HepG2 (cell line): ENCODE measurements around the gene DENND4B. TPM values are rescaled to one million over a fixed set of nuclear protein-coding genes. Genes with fewer than 3 reads are reported as not detected.

Experiments
- ATAD3A ChIP-seq: sonication (generic); formaldehyde crosslinking; IDR thresholded peaks from 2 replicates; pipeline ENCODE4 v1.4.0; 2020; ENCODE audit warnings: missing genetic modification reagents
- EP300 ChIP-seq, 3 experiments: sonication (generic) in 1 of 3; formaldehyde crosslinking in 1 of 3; IDR thresholded peaks; 2 replicates each; pipeline versions ENCODE4 v1.5.1 to v1.6.1; 2011 to 2020; ENCODE audit warnings: low read depth in 2 of 3, low read length in 2 of 3, borderline replicate concordance in 1 of 3, improper control_type of control experiment in 1 of 3, mild to moderate bottlenecking in 1 of 3, missing genetic modification reagents in 1 of 3, moderate library complexity in 1 of 3
- FOXK1 ChIP-seq: sonication (generic); formaldehyde crosslinking; IDR thresholded peaks from 2 replicates; pipeline ENCODE4 v1.4.0; 2020; ENCODE audit warnings: low read depth, missing genetic modification reagents, borderline replicate concordance
- KAT2B ChIP-seq: fragments of 150-350 bp; IDR thresholded peaks from 2 replicates; pipeline ENCODE4 v1.6.1; 2014; ENCODE audit warnings: low read depth, low read length, borderline replicate concordance
- KDM2A ChIP-seq: sonication (generic); formaldehyde crosslinking; IDR thresholded peaks from 2 replicates; pipeline ENCODE4 v1.4.0; 2020; ENCODE audit warnings: low read depth, missing genetic modification reagents, borderline replicate concordance
- KDM6A ChIP-seq: IDR thresholded peaks from 2 replicates; pipeline ENCODE4 v1.6.1; 2016; ENCODE audit warnings: low read depth
- MAFG ChIP-seq: sonication (generic); formaldehyde crosslinking; IDR thresholded peaks from 2 replicates; pipeline ENCODE4 v1.5.1; 2020; ENCODE audit warnings: mild to moderate bottlenecking, missing genetic modification reagents
- MXI1 ChIP-seq: IDR thresholded peaks from 3 replicates; pipeline ENCODE4 v1.6.1; 2012; ENCODE audit warnings: low read depth, low read length, inconsistent platforms, borderline replicate concordance
- RXRA ChIP-seq: sonication (generic); formaldehyde crosslinking; IDR thresholded peaks from 2 replicates; pipeline ENCODE4 v1.5.1; 2020; ENCODE audit warnings: missing genetic modification reagents
- SKIL ChIP-seq: sonication (generic); formaldehyde crosslinking; IDR thresholded peaks from 2 replicates; pipeline ENCODE4 v1.8.0; 2022; ENCODE audit warnings: missing genetic modification reagents, mild to moderate bottlenecking, moderate library complexity, borderline replicate concordance
- SNAI1 ChIP-seq: sonication (generic); formaldehyde crosslinking; IDR thresholded peaks from 2 replicates; pipeline ENCODE4 v1.5.0; 2020; ENCODE audit warnings: mild to moderate bottlenecking, missing genetic modification reagents, borderline replicate concordance
- SSRP1 ChIP-seq: IDR thresholded peaks from 2 replicates; pipeline ENCODE4 v1.6.1; 2016; ENCODE audit warnings: control low read depth
- STAG1 ChIP-seq: sonication (generic); formaldehyde crosslinking; IDR thresholded peaks from 2 replicates; pipeline ENCODE4 v1.4.0; 2020; ENCODE audit warnings: missing genetic modification reagents
- TFAP4 ChIP-seq: sonication (generic); IDR thresholded peaks from 2 replicates; pipeline ENCODE4 v1.6.1; 2016; ENCODE audit warnings: low read depth, borderline replicate concordance
- TP53 ChIP-seq: sonication (generic); formaldehyde crosslinking; conservative IDR thresholded peaks from 2 replicates; pipeline ENCODE4 v1.4.0; 2020; ENCODE audit warnings: missing genetic modification reagents
- TRIM24 ChIP-seq: sonication (generic); formaldehyde crosslinking; IDR thresholded peaks from 2 replicates; pipeline ENCODE4 v1.8.0; 2022; ENCODE audit warnings: mild to moderate bottlenecking, missing genetic modification reagents
- ZBTB20 ChIP-seq: sonication (generic); formaldehyde crosslinking; IDR thresholded peaks from 2 replicates; pipeline ENCODE4 v1.8.1; 2023; ENCODE audit warnings: missing genetic modification reagents, low read depth, mild to moderate bottlenecking, borderline replicate concordance
- ZBTB21 ChIP-seq: sonication (generic); formaldehyde crosslinking; IDR thresholded peaks from 2 replicates; pipeline ENCODE4 v1.4.0; 2020; ENCODE audit warnings: missing genetic modification reagents
- ZFP62 ChIP-seq: sonication (generic); formaldehyde crosslinking; IDR thresholded peaks from 2 replicates; pipeline ENCODE4 v1.4.0; 2020; ENCODE audit warnings: missing genetic modification reagents
- ZFYVE20 ChIP-seq: sonication (generic); formaldehyde crosslinking; IDR thresholded peaks from 2 replicates; pipeline ENCODE4 v1.8.0; 2023; ENCODE audit warnings: low read depth, mild to moderate bottlenecking, moderate library complexity, missing genetic modification reagents, borderline replicate concordance
- ZNF10 ChIP-seq: sonication (generic); formaldehyde crosslinking; IDR thresholded peaks from 2 replicates; pipeline ENCODE4 v1.4.0; 2020; ENCODE audit warnings: mild to moderate bottlenecking, low read depth, missing genetic modification reagents, borderline replicate concordance
- ZNF343 ChIP-seq: sonication (generic); formaldehyde crosslinking; IDR thresholded peaks from 2 replicates; pipeline ENCODE4 v1.4.0; 2020; ENCODE audit warnings: mild to moderate bottlenecking, missing genetic modification reagents
- ZNF383 ChIP-seq: sonication (generic); formaldehyde crosslinking; IDR thresholded peaks from 2 replicates; pipeline ENCODE4 v1.4.0; 2020; ENCODE audit warnings: missing genetic modification reagents, mild to moderate bottlenecking, borderline replicate concordance
- ZNF468 ChIP-seq: sonication (generic); formaldehyde crosslinking; IDR thresholded peaks from 2 replicates; pipeline ENCODE4 v1.8.0; 2022; ENCODE audit warnings: mild to moderate bottlenecking, moderate library complexity, missing genetic modification reagents
- polyA plus RNA-seq, 8 experiments: library from polyadenylated mRNA; depleted of rRNA in 3 of 8; stranded (reverse) in 7 of 8; unstranded in 1 of 8; fragments of >200 nt; fragmentation: Illumina TruSeq in 4 of 8; extraction: Trizol in 4 of 8; gene quantifications; 2 replicates each; pipeline versions ENCODE4 v1.2.1 to v1.2.3, GENCODE V29; 2011 to 2016; ENCODE audit warnings: low read depth in 4 of 8, missing spikeins in 1 of 8, mixed read lengths in 1 of 8; ENCODE audit not compliant: insufficient read depth in 1 of 8
- total RNA-seq, 5 experiments: library from RNA; depleted of rRNA; stranded (reverse); fragments of >200 nt; fragmentation: Illumina TruSeq; extraction: Trizol; gene quantifications; 2 replicates each; pipeline ENCODE4 v1.2.3, GENCODE V29; 2016; ENCODE audit warnings: low read depth in 1 of 5
- TF ChIP-seq, protein P1 (sequence below): IDR thresholded peaks from 2 replicates; pipeline ENCODE4 v1.6.1; 2012; ENCODE audit warnings: inconsistent platforms
- TF ChIP-seq, protein P2 (sequence below): sonication (generic); formaldehyde crosslinking; IDR thresholded peaks from 2 replicates; pipeline ENCODE4 v1.4.0; 2020; ENCODE audit warnings: missing genetic modification reagents

The DENND4B gene
- total and polyA plus RNA-seq, 2 of the 13 experiments (the other 11 are each of a cell fraction or from before 2014, with no cell fraction given): 15.1 to 20.3 TPM

DNA sequence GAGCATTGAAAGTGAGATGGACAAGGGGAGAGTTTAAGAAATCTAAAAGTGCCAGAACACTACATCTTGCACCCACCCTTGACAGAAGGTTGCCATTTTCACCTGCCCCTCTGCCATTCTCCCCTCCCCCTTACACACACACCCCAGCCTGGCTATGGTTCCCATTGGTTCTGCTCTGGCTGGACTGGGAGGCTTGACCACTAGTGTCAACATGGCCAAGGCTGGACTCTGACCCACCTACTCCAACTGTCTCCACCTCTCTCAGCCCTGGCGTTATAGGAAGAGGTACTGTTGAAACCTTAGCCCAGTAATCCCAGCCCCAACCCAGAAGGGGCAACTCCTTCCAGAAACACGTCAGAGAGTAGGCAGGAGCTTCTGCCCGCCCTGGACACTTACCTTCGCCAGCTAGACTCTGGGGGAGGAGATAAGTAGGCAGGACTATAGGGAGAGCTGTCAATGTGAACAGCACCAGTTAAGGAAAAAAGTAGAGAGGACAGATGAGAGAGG lies 7.4 kb upstream of the DENND4B start (continued):
- 0 out of 2 replicates have a peak, but pooled peaks have one; percentile 23 for TF ChIP-seq SKIL (CRISPR knock-in tag)
- peak; percentile 89; the same call in 1 of the 2 replicates for TF ChIP-seq FOXK1 (CRISPR knock-in tag)
- TF ChIP-seq ZNF468: no peak
- TF ChIP-seq, protein P1, sequence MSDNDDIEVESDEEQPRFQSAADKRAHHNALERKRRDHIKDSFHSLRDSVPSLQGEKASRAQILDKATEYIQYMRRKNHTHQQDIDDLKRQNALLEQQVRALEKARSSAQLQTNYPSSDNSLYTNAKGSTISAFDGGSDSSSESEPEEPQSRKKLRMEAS: no peak
- no peak for TF ChIP-seq SNAI1
- no peak for TF ChIP-seq EP300 (IDR thresholded peaks at IDR 0.05; ENCODE audit: low read depth in 2 of 2, low read length in 2 of 2)
- TF ChIP-seq EP300 (CRISPR knock-in tag; IDR thresholded peaks at IDR 0.05; ENCODE audit: borderline replicate concordance): peak; percentile 30; the same call in 1 of the 2 replicates
- TF ChIP-seq ZNF10 (CRISPR knock-in tag): no peak
- no peak for TF ChIP-seq ZFP62 (CRISPR knock-in tag)
- no peak for TF ChIP-seq TP53 (CRISPR knock-in tag)
- no peak for TF ChIP-seq STAG1 (CRISPR knock-in tag)
- TF ChIP-seq TRIM24 (CRISPR knock-in tag): no peak
- TF ChIP-seq MXI1: peak; percentile 60; the same call in 1 of the 3 replicates
- peak; percentile 50; the same call in 1 of the 2 replicates for TF ChIP-seq TFAP4
- no peak for TF ChIP-seq KAT2B
- no peak for TF ChIP-seq ZFYVE20 (CRISPR knock-in tag)
- TF ChIP-seq MAFG: no peak
- TF ChIP-seq, protein P2, sequence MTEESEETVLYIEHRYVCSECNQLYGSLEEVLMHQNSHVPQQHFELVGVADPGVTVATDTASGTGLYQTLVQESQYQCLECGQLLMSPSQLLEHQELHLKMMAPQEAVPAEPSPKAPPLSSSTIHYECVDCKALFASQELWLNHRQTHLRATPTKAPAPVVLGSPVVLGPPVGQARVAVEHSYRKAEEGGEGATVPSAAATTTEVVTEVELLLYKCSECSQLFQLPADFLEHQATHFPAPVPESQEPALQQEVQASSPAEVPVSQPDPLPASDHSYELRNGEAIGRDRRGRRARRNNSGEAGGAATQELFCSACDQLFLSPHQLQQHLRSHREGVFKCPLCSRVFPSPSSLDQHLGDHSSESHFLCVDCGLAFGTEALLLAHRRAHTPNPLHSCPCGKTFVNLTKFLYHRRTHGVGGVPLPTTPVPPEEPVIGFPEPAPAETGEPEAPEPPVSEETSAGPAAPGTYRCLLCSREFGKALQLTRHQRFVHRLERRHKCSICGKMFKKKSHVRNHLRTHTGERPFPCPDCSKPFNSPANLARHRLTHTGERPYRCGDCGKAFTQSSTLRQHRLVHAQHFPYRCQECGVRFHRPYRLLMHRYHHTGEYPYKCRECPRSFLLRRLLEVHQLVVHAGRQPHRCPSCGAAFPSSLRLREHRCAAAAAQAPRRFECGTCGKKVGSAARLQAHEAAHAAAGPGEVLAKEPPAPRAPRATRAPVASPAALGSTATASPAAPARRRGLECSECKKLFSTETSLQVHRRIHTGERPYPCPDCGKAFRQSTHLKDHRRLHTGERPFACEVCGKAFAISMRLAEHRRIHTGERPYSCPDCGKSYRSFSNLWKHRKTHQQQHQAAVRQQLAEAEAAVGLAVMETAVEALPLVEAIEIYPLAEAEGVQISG (CRISPR knock-in tag): peak; percentile 76
- no peak for TF ChIP-seq ZNF343 (CRISPR knock-in tag)
- TF ChIP-seq KDM6A (CRISPR knock-in tag): peak; percentile 76
- TF ChIP-seq ZNF383 (CRISPR knock-in tag): no peak
- no peak for TF ChIP-seq ZBTB20 (CRISPR knock-in tag)
- TF ChIP-seq ATAD3A: no peak
- TF ChIP-seq ZBTB21 (CRISPR knock-in tag): 0 out of 2 replicates have a peak, but pooled peaks have one; percentile 18
- peak; percentile 46; the same call in 1 of the 2 replicates for TF ChIP-seq KDM2A
- TF ChIP-seq RXRA (CRISPR knock-in tag): peak; percentile 44; the same call in 1 of the 2 replicates
- 0 out of 2 replicates have a peak, but pooled peaks have one; percentile 53 for TF ChIP-seq SSRP1 (CRISPR knock-in tag)
